Spleen (tissue), 11 donors: ENCODE results near the gene HUS1B. TPM values are rescaled to one million over a fixed set of nuclear protein-coding genes. Genes with fewer than 3 reads are reported as not detected.

Experiments
- DNase-seq: peaks from one replicate; pipeline ENCODE4 v3.0.0-alpha.2; 2020
- H3K27ac ChIP-seq, 8 donors: fragments of 200-600 bp; sonication (generic) in 7 of 8; 1 replicate in 4 of 8; 2 replicates in 4 of 8; pipeline versions ENCODE4 v1.5.0 to v1.8.0; 2016 to 2021; ENCODE audit warnings: inconsistent platforms in 4 of 8, mild to moderate bottlenecking in 4 of 8, moderate library complexity in 1 of 8
- H3K27me3 ChIP-seq, 7 donors: fragments of 200-600 bp; sonication (generic) in 6 of 7; replicated peaks in 1 of 7; 1 replicate in 4 of 7; 2 replicates in 3 of 7; pipeline versions ENCODE4 v1.5.0 to v1.8.0; 2016 to 2021; ENCODE audit warnings: inconsistent platforms in 3 of 7, mild to moderate bottlenecking in 1 of 7
- H3K36me3 ChIP-seq, 6 donors: fragments of 200-600 bp; sonication (generic) in 5 of 6; 1 replicate in 4 of 6; 2 replicates in 2 of 6; pipeline versions ENCODE4 v1.5.0 to v1.8.0; 2016 to 2021; ENCODE audit warnings: inconsistent platforms in 2 of 6
- H3K4me1 ChIP-seq, 6 donors: fragments of 200-600 bp; sonication (generic) in 5 of 6; 1 replicate in 3 of 6; 2 replicates in 3 of 6; pipeline versions ENCODE4 v1.5.0 to v1.8.0; 2016 to 2021; ENCODE audit warnings: inconsistent platforms in 3 of 6
- H3K4me3 ChIP-seq, 8 donors: fragments of 200-600 bp; sonication (generic) in 7 of 8; 1 replicate in 4 of 8; 2 replicates in 4 of 8; pipeline versions ENCODE4 v1.5.0 to v1.8.0; 2016 to 2021; ENCODE audit warnings: inconsistent platforms in 4 of 8, mild to moderate bottlenecking in 4 of 8, moderate library complexity in 2 of 8
- H3K9me3 ChIP-seq, 8 donors: fragments of 200-600 bp; sonication (generic) in 7 of 8; 1 replicate in 4 of 8; 2 replicates in 4 of 8; pipeline versions ENCODE4 v1.5.0 to v1.8.0; 2016 to 2021; ENCODE audit warnings: inconsistent platforms in 4 of 8
- POLR2A ChIP-seq, 3 donors: fragments of 450-650 bp; IDR thresholded peaks; one replicate each; pipeline ENCODE4 v1.5.1; 2017; ENCODE audit warnings: antibody characterized with exemption in 3 of 3, mild to moderate bottlenecking in 1 of 3
- POLR2AphosphoS5 ChIP-seq, 3 donors: sonication (generic); formaldehyde crosslinking; IDR thresholded peaks; one replicate each; pipeline ENCODE4 v1.5.1; 2017; ENCODE audit warnings: antibody characterized with exemption in 3 of 3
- WGBS, 5 donors: extraction: QIAGEN DNeasy Blood & Tissue Kit in 3 of 5; methylation state at CpG; one replicate each; pipeline versions ENCODE4 v1.1.5 to v1.1.7; 2013 to 2018; 5-methylcytosine and 5-hydroxymethylcytosine counted together
- intact Hi-C: fragments of 100-400 bp; cut with DNase I; formaldehyde crosslinking; loops from one replicate; pipeline ENCODE4 v1.15.0; 2023; ENCODE audit warnings: low total_unique reads
- polyA plus RNA-seq, 3 donors: library from polyadenylated mRNA; stranded (reverse); fragments of 200-250 nt; gene quantifications; one replicate each; pipeline ENCODE4 v1.2.1, GENCODE V29; 2013
- total RNA-seq, 7 donors: library from RNA; depleted of rRNA in 3 of 7; stranded (reverse); fragments of >200 nt in 3 of 7; fragmentation: NEBNext Ultra II Directional in 4 of 7; extraction: Animal tissue kit (Norgen Biotek cat#: 25700) in 4 of 7; gene quantifications; one replicate each; pipeline versions ENCODE4 v1.1.0 to v1.2.1, GENCODE V29; 2016 to 2021
- TF ChIP-seq, protein P1 (sequence below), 11 experiments: fragments of 200-600 bp in 7 of 11; fragments of 450-650 bp in 4 of 11; sonication (generic) in 4 of 11; IDR thresholded peaks in 8 of 11; conservative IDR thresholded peaks in 3 of 11; 1 replicate in 7 of 11; 2 replicates in 4 of 11; pipeline versions ENCODE4 v1.4.0 to v1.8.0; 2016 to 2021; ENCODE audit warnings: antibody characterized with exemption in 11 of 11, inconsistent platforms in 4 of 11, mild to moderate bottlenecking in 1 of 11
- donor health status: healthy with polysubstance abuse.
- donor health status: DM: no; HTN: no; CAD: no; lungs with moderate emphysema.
- donor health status: DM: no; HTN: no; CAD: no.
- donor health status: Bipolar disorder and iron deficiency.
- donor health status: healthy.
- donor health status: DM: no; HTN: no; CAD: no.
- donor health status: DM: yes; HTN: yes; CAD: no.

HUS1B gene
- total and polyA plus RNA-seq, 10 donors = 0.06 to 6.1 (median 2.2) TPM

DNA sequence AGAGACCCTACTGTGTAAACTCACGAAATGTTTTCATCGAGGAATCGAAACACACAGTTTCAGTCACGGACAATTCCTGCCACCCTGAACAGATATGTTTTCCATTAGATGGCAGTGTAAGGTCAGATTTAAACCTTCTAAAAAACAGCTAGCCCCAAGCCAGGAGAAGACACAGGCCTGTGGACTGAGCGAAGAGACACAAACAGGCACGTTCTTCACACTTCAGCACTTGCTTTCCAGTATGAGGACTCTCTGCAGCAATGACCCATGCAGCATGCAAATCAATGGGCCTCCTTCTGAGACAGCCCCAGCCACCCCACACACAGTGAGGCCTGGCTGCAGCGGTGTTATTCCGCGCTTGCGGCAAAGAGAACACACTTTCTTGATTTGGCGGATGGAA is 31.9 kb downstream of the HUS1B start:
- H3K36me3 ChIP-seq = peaks cover 0 to 83% (median 7%) of the 10 kb centered on the region in 6 donors
- H3K4me3 ChIP-seq = no peak overlapping the region
- H3K4me1 ChIP-seq = peaks cover 0 to 7% (median 0%) of the 10 kb centered on the region in 6 donors
- intact Hi-C loops = no loop called here
- no peaks in the 10 kb centered on the region for H3K27me3 ChIP-seq
- 87 to 96% (median 94%) methylated on average over 11 of the region's 11 CpGs for WGBS, 5 donors
- no peak overlapping the region for H3K27ac ChIP-seq
- H3K9me3 ChIP-seq = no peaks in the 10 kb centered on the region
- DNase-seq = no peak
- TF ChIP-seq, protein P1, sequence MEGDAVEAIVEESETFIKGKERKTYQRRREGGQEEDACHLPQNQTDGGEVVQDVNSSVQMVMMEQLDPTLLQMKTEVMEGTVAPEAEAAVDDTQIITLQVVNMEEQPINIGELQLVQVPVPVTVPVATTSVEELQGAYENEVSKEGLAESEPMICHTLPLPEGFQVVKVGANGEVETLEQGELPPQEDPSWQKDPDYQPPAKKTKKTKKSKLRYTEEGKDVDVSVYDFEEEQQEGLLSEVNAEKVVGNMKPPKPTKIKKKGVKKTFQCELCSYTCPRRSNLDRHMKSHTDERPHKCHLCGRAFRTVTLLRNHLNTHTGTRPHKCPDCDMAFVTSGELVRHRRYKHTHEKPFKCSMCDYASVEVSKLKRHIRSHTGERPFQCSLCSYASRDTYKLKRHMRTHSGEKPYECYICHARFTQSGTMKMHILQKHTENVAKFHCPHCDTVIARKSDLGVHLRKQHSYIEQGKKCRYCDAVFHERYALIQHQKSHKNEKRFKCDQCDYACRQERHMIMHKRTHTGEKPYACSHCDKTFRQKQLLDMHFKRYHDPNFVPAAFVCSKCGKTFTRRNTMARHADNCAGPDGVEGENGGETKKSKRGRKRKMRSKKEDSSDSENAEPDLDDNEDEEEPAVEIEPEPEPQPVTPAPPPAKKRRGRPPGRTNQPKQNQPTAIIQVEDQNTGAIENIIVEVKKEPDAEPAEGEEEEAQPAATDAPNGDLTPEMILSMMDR (IDR thresholded peaks at IDR 0.05 in 8 of 11, conservative IDR thresholded peaks at IDR 0.05 in 3 of 11) = no peak
- no peak for TF ChIP-seq POLR2AphosphoS5 (IDR thresholded peaks at IDR 0.05)
- TF ChIP-seq POLR2A (IDR thresholded peaks at IDR 0.05) = no peak

DNA sequence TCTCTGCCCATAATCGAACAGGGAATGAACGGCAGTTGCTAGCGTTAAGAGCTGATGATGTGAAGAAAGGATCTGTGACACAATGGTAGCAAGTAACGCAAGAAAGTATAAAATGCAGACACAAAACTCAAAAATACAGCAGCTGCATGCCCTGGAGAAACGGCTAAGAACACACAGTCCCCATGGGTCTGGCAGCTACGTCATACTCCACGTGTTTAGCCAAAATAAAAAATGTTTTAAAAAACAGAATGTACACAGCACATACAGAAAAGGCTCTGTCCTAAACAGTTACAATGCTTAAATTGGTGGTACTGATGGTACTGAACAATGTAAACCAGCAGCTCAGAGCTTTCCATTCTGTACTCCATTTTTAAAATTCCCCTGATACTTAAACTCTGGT is 34.4 kb downstream of the HUS1B start:
- Histone ChIP-seq H3K4me3 (no peak overlapping the region), H3K36me3 (peaks cover 0 to 86% (median 6%) of the 10 kb centered on the region in 6 donors), H3K27me3 (no peaks in the 10 kb centered on the region), H3K9me3 (no peaks in the 10 kb centered on the region), H3K27ac (no peak overlapping the region), H3K4me1 (no peaks in the 10 kb centered on the region)
- DNase-seq = no peak
- intact Hi-C loops = no loop called here
- TF ChIP-seq POLR2AphosphoS5 (IDR thresholded peaks at IDR 0.05) = no peak
- 91 to 98% (median 97%) methylated on average over 7 of the region's 7 CpGs for WGBS, 5 donors

DNA sequence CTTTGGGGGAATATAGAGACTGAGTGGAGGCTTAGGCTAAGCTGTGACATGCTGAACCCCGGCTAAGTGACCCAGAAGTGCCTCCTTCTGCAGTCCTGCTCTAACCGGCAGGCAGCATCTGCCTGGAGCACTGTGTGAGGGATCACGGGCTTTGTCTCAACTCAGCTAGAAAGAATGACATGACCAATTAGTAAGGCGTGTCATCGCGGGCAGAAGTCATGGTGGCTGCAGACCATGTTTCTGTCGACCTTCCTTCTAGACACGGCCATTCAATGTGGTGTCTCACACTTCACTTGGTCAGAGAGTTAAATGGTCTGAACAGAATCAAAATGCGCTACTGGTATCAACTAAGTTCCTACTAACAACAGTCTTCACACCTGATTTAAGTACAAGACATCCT is 35.0 kb downstream of the HUS1B start:
- WGBS, 5 donors = 96 to 99% (median 97%) methylated on average over 9 of the region's 9 CpGs
- intact Hi-C loops = no loop called here
- TF ChIP-seq POLR2AphosphoS5 (IDR thresholded peaks at IDR 0.05) (no peak), POLR2A (IDR thresholded peaks at IDR 0.05) (no peak)
- TF ChIP-seq, protein P1 (IDR thresholded peaks at IDR 0.05 in 8 of 11, conservative IDR thresholded peaks at IDR 0.05 in 3 of 11) = no peak
- peaks cover 0 to 88% (median 10%) of the 10 kb centered on the region in 6 donors for H3K36me3 ChIP-seq
- H3K27ac ChIP-seq = no peak overlapping the region
- no peaks in the 10 kb centered on the region for H3K4me1 ChIP-seq
- H3K9me3 ChIP-seq = no peaks in the 10 kb centered on the region
- no peak overlapping the region for H3K4me3 ChIP-seq
- no peaks in the 10 kb centered on the region for H3K27me3 ChIP-seq
- DNase-seq = no peak

DNA sequence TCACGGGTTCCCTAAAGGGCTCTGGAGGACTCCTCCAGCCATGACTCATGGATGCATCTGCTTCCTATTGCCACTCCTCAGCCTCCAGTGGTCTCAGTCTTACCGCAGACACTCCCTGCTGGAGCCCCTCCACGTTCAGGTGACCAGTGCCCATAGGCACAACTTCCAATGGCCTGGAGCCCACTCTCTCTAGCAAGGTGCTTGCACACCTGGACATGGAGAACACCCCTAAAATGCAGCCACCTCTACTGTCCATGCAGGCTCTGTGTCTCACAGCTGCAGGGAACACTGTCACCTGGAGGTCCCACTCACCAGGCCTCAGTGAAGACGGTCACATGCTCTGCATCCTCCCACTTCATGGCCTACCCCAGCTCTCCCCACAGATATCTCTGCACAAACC is 36.0 kb downstream of the HUS1B start:
- Histone ChIP-seq H3K4me1 (no peaks in the 10 kb centered on the region), H3K36me3 (peaks cover 0 to 90% (median 11%) of the 10 kb centered on the region in 6 donors), H3K9me3 (no peaks in the 10 kb centered on the region), H3K4me3 (no peak overlapping the region), H3K27ac (no peak overlapping the region), H3K27me3 (no peaks in the 10 kb centered on the region)
- intact Hi-C loops = no loop called here
- TF ChIP-seq, protein P1 (IDR thresholded peaks at IDR 0.05 in 8 of 11, conservative IDR thresholded peaks at IDR 0.05 in 3 of 11) = no peak
- no peak for TF ChIP-seq POLR2AphosphoS5 (IDR thresholded peaks at IDR 0.05)
- TF ChIP-seq POLR2A (IDR thresholded peaks at IDR 0.05) = no peak
- 92 to 100% (median 95%) methylated on average over 4 of the region's 4 CpGs for WGBS, 5 donors
- DNase-seq = no peak

DNA sequence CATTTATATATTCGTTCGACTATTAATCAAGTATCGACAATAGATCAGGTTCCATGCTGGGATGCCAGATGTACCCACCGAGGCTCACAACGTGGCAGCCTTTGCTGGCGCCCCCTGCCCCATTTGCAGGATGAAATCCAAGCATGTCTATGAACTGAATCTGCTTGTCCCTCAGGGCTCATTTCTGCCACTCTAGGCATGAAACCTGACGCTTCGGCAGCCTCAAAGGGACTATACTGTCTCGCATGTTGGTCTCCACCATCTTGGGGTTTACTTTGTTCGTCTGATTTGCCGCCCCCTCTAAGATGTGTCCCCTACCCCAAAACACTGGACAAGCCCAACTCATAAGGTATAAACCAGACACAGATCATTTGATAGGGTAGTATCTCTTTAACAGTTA is 36.7 kb downstream of the HUS1B start:
- 95 to 98% (median 96%) methylated on average over 11 of the region's 11 CpGs for WGBS, 5 donors
- Histone ChIP-seq H3K4me1 (no peaks in the 10 kb centered on the region), H3K9me3 (no peaks in the 10 kb centered on the region), H3K27ac (no peak overlapping the region), H3K36me3 (peaks cover 0 to 90% (median 15%) of the 10 kb centered on the region in 6 donors), H3K4me3 (no peak overlapping the region), H3K27me3 (no peaks in the 10 kb centered on the region)
- no peak for TF ChIP-seq POLR2A (IDR thresholded peaks at IDR 0.05)
- TF ChIP-seq, protein P1 (IDR thresholded peaks at IDR 0.05 in 8 of 11, conservative IDR thresholded peaks at IDR 0.05 in 3 of 11) = no peak
- no peak for TF ChIP-seq POLR2AphosphoS5 (IDR thresholded peaks at IDR 0.05)
- intact Hi-C loops = no loop called here
- no peak for DNase-seq
